ENCODE data around the gene CHMP1A. TPM values are rescaled to one million over a fixed set of nuclear protein-coding genes. Genes with fewer than 3 reads are reported as not detected.

CHMP1A gene
- total RNA-seq, 1 donor from 2014 or later: 36.5 TPM

GRCh38 chr16:89596061-89596689, 61.3 kb downstream of the CHMP1A start:
- intact Hi-C loops (cut with micrococcal nuclease): no loop called here
- ATAC-seq: no peak

GRCh38 chr16:89595330-89596060, 62.0 kb downstream of the CHMP1A start:
- ATAC-seq (no peak), DNase-seq (no peak)
- intact Hi-C loops (cut with micrococcal nuclease): no loop called here

More at GRCh38 chr16:89596061-89596689, 61.3 kb downstream of the CHMP1A start:
- DNase-seq: no peak

Other genes with a start within 250 kb of the CHMP1A start
- 75.2 TPM for gene ANKRD11, start 167.1 kb downstream of the CHMP1A start, total RNA-seq
- gene SPG7, start 149.3 kb downstream of the CHMP1A start, total RNA-seq: 108 TPM
- gene RPL13, start 97.0 kb downstream of the CHMP1A start, total RNA-seq: 1,029 TPM
- gene CPNE7, start 82.0 kb downstream of the CHMP1A start, total RNA-seq: not detected
- not detected for gene DPEP1, start 44.1 kb downstream of the CHMP1A start, total RNA-seq
- gene SPATA33, start 128 bp upstream of the CHMP1A start, total RNA-seq: 2.6 TPM
- gene CDK10, start 29.0 kb upstream of the CHMP1A start, total RNA-seq: 23.6 TPM
- 2.3 TPM for gene SPATA2L, start 44.0 kb upstream of the CHMP1A start, total RNA-seq
- 13.7 TPM for gene VPS9D1, start 63.2 kb upstream of the CHMP1A start, total RNA-seq
- 12.2 TPM for gene ZNF276, start 63.8 kb upstream of the CHMP1A start, total RNA-seq
- gene FANCA, start 158.9 kb upstream of the CHMP1A start, total RNA-seq: 1.2 TPM
- 0.77 TPM for gene SPIRE2, start 170.8 kb upstream of the CHMP1A start, total RNA-seq
- 86.3 TPM for gene TCF25, start 215.9 kb upstream of the CHMP1A start, total RNA-seq

Data from left ventricle myocardium superior (tissue), 1 donor.